ENCODE results near the gene ZNF625. TPM values are rescaled to one million over a fixed set of nuclear protein-coding genes. Genes with fewer than 3 reads are reported as not detected.

The ZNF625 gene
- total RNA-seq, 1 experiment from 2014 or later: 7.9 TPM

DNA sequence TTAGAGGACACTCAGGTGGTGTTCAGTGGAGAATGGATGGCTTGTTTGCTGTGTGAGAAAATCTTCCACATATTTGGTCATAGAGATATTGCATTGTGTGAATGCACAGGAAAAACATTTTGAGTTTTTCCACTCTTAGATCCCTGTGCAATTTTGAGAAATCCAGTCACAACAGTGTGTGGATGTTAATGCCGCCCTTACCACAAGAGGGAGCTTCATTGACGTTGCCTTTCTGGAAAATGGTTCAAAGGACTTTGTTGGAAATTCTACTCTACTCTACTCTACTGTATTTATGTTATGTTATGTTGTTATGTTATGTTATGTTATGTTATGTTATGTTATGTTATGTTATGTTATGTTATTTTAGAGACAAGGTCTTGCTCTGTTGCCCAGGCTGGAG is 29.8 kb downstream of the ZNF625 start:
- intact Hi-C loops (cut with micrococcal nuclease; ENCODE audit: unreplicated experiment) (no loop called here), in situ Hi-C loops (cut with HindIII; ENCODE audit: low pct_unique_long_range_greater_than_20kb, low sequenced_read_pairs) (no loop called here)
- no TSS peak for BruUV-seq (replicated peaks)
- H3K27me3 ChIP-seq (ENCODE audit: control insufficient read depth, insufficient read depth, low read length): no peaks in the 10 kb centered on the region
- H3K4me3 ChIP-seq (ENCODE audit: low read depth in 2 of 2, low read length in 2 of 2): no peak overlapping the region
- ChIA-PET CTCF (no interaction called here), POLR2A (no interaction called here)
- DNase-seq (ENCODE audit: low read depth, low spot score) (no peak), ATAC-seq (no peak)
- TF ChIP-seq, protein P1, sequence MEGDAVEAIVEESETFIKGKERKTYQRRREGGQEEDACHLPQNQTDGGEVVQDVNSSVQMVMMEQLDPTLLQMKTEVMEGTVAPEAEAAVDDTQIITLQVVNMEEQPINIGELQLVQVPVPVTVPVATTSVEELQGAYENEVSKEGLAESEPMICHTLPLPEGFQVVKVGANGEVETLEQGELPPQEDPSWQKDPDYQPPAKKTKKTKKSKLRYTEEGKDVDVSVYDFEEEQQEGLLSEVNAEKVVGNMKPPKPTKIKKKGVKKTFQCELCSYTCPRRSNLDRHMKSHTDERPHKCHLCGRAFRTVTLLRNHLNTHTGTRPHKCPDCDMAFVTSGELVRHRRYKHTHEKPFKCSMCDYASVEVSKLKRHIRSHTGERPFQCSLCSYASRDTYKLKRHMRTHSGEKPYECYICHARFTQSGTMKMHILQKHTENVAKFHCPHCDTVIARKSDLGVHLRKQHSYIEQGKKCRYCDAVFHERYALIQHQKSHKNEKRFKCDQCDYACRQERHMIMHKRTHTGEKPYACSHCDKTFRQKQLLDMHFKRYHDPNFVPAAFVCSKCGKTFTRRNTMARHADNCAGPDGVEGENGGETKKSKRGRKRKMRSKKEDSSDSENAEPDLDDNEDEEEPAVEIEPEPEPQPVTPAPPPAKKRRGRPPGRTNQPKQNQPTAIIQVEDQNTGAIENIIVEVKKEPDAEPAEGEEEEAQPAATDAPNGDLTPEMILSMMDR (IDR thresholded peaks at IDR 0.05): no peak
- no peak for TF ChIP-seq POLR2AphosphoS5 (IDR thresholded peaks at IDR 0.05; ENCODE audit: low read depth, low read length)
- no peaks in the 10 kb centered on the region for H3K36me3 ChIP-seq (ENCODE audit: control insufficient read depth, insufficient read depth, low read length)
- H3K27ac ChIP-seq (ENCODE audit: low read length): no peak overlapping the region
- H3K4me1 ChIP-seq (ENCODE audit: control insufficient read depth, insufficient read depth, low read length): no peaks in the 10 kb centered on the region
- peaks cover 12% of the 10 kb centered on the region for H3K9me3 ChIP-seq (ENCODE audit: control insufficient read depth, insufficient read depth, low read depth, low read length)

DNA sequence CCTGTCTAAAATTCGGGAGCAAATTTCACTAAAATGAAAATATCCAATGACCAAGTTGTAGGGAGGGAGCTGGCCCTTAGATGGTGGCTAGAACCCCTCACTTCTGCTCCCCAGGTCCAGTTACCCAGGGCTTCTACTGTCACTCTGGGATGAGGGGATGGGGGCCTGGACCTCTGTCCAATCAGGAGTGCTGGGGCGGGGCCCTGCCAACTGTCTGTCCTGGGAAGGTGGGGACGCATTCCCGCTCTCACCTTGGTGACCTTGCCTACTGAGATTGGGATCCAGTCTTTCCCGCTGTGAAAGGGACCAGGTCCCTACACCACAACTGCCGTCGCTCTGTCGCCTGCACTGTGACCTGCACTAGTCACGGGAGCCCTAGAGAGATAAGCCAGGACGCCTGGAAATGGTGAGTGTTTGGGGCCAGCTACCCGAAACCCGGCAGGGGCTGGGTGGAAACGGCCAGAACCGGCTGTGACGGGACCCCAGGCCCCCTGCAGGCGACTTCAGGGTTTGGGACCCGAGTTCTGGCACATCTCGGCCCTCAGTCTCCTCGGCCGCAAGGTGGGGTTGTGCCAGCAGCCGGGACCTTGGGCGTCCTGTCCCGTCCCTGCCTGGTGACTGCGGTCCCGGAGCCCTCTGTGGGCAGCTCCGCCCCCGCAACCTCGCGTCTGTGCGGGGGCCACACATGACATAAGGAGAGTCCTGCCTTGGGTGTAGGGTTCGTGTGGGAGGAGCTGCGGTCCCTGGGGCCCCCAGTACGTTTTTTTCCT is 39.1 kb downstream of the ZNF625 start:
- DNase-seq (ENCODE audit: low read depth, low spot score) (no peak), ATAC-seq (no peak)
- H3K36me3 ChIP-seq (ENCODE audit: control insufficient read depth, insufficient read depth, low read length): no peaks in the 10 kb centered on the region
- H3K9me3 ChIP-seq (ENCODE audit: control insufficient read depth, insufficient read depth, low read depth, low read length): peaks cover 18% of the 10 kb centered on the region
- no peak overlapping the region for H3K4me3 ChIP-seq (ENCODE audit: low read depth in 2 of 2, low read length in 2 of 2)
- TF ChIP-seq, protein P2, sequence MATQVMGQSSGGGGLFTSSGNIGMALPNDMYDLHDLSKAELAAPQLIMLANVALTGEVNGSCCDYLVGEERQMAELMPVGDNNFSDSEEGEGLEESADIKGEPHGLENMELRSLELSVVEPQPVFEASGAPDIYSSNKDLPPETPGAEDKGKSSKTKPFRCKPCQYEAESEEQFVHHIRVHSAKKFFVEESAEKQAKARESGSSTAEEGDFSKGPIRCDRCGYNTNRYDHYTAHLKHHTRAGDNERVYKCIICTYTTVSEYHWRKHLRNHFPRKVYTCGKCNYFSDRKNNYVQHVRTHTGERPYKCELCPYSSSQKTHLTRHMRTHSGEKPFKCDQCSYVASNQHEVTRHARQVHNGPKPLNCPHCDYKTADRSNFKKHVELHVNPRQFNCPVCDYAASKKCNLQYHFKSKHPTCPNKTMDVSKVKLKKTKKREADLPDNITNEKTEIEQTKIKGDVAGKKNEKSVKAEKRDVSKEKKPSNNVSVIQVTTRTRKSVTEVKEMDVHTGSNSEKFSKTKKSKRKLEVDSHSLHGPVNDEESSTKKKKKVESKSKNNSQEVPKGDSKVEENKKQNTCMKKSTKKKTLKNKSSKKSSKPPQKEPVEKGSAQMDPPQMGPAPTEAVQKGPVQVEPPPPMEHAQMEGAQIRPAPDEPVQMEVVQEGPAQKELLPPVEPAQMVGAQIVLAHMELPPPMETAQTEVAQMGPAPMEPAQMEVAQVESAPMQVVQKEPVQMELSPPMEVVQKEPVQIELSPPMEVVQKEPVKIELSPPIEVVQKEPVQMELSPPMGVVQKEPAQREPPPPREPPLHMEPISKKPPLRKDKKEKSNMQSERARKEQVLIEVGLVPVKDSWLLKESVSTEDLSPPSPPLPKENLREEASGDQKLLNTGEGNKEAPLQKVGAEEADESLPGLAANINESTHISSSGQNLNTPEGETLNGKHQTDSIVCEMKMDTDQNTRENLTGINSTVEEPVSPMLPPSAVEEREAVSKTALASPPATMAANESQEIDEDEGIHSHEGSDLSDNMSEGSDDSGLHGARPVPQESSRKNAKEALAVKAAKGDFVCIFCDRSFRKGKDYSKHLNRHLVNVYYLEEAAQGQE (IDR thresholded peaks at IDR 0.05; ENCODE audit: insufficient read depth in 1 of 2, low read depth in 2 of 2, low read length in 1 of 2): no peak
- no peak for TF ChIP-seq TCF7L2 (IDR thresholded peaks at IDR 0.05; ENCODE audit: low read depth, low read length)
- TF ChIP-seq, protein P1 (IDR thresholded peaks at IDR 0.05): no peak
- TF ChIP-seq POLR2AphosphoS5 (IDR thresholded peaks at IDR 0.05; ENCODE audit: low read depth, low read length): no peak
- no peak for TF ChIP-seq SIN3A (IDR thresholded peaks at IDR 0.05; ENCODE audit: borderline replicate concordance, insufficient read depth, low read depth, low read length)
- in situ Hi-C loops (cut with HindIII; ENCODE audit: low pct_unique_long_range_greater_than_20kb, low sequenced_read_pairs): no loop called here
- no peaks in the 10 kb centered on the region for H3K27me3 ChIP-seq (ENCODE audit: control insufficient read depth, insufficient read depth, low read length)
- intact Hi-C loops (cut with micrococcal nuclease; ENCODE audit: unreplicated experiment): no loop called here
- BruUV-seq (replicated peaks): no TSS peak
- no peak overlapping the region for H3K27ac ChIP-seq (ENCODE audit: low read length)
- H3K4me1 ChIP-seq (ENCODE audit: control insufficient read depth, insufficient read depth, low read length): no peaks in the 10 kb centered on the region
- ChIA-PET POLR2A (no interaction called here), CTCF (no interaction called here)

All from Panc1 (cell line).